Kidney capillary endothelial cell (primary cell): ENCODE measurements around the gene PACRG.
"Not testable (repeated sequence)": the region's sequence is repeated elsewhere in the genome, so short reads cannot be mapped to it uniquely, and the experiment has no call there.

Experiments
- DNase-seq: peaks from one replicate; pipeline ENCODE4 v3.0.0-alpha.2; 2018; ENCODE audit warnings: low spot score

The PACRG gene

DNA sequence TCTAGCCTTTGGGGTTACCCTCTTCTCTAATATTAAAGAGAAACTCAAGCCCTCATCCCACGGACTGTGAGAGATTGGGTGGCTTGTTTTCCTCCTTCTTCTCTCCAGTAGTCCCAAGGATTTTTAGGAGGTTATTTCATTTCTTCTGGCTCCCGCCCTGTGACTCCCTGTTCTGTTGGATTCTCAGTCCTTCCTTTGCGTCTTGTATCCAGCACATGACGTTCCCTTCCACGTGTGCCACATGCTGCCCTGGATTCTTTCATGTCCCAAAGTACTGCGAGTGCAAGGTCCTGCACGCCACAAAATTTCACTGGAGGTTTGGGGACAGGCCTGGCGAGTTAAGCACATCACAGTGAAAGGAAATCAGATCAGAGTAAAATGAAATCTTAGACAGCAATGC, 213.4 kb downstream of the PACRG start:
- DNase-seq, result no peak

DNA sequence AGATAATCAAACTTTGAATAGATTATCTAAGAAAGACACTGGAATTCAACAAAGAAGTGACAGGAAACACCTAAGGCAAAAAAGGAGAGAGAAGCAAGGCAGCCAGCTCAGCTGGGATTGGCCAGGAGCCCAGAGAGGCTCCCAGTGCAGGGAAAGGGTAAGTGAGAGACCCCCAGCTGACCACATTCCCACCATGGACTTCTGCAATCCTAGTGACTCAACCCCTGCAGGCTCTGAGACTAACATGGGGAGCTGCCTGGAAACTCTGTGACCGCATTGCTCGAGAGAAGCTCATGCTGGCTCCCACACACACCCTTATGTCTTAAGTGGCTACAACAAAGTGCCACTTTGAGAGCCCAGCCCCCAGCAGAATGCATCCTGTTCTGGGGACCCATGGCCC, 215.1 kb downstream of the PACRG start:
- DNase-seq, result no peak

DNA sequence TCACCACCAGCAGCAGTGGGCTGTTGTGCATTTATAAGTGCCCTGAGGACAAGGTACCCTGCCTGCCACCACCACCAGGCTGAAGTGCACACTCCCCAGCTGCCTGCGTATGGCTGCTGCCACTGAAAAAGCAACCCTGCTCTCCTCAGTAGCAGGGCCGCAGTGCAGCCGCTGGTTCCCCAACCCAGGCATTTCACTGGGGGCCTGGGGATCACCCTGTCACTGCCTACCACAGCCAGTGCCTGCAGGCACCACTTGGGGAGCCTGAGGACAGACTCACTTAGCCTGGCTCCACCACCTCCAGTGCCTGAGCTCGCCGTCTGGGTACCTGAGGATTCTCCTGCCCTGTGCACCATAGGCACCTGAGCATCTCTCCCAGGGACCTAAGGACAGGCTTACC, 215.6 kb downstream of the PACRG start:
- DNase-seq, result no peak

DNA sequence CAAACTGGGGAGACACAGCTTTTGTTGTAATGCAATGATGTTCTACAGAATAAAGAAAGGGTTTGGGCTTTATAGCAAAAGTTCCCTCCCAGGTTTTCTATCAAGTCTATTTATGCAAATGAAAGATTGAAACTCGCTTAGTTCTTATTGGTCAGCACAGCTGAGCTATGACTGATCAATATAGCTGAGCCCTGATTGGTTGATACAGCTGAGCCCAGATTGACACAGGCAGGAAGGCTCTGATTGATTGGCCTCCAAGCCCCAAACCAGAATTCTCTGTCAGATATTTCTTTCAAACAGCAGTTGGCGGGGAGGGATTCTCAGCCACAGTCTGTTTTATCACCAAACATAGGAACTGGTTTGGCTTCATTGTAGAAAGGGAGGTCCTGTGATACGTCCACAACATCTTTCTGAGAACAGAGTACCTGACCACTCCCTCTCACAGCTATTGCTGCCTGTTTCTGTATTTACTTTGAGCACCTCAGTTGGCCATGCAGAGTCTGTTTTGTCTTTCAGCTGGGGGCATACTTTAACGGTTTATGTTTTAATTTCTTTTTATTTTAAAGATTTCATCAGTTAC, 223.5 kb downstream of the PACRG start:
- DNase-seq, result no peak

DNA sequence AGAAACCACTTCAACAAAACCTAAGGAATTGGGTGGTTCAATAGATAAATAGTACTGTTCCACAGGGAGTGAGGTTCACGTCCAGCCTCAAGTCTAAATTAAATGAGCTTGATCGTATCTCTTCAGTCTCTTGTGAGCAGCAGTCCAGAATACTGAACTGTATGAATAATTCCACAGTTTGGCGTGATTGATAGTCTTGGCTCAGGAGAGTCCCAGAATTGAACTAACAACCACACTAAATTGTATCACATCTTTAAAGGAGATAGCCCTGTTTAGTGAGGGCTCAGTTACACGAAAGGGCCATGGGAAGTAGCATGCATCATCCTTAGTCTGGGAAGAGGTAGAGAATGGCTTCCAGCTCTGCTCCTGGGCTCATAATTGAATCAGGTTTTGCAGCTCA, 224.6 kb downstream of the PACRG start:
- DNase-seq, result no peak

GRCh38 chr6:162957062-162957461, 229.3 kb downstream of the PACRG start:
- DNase-seq, result no peak

GRCh38 chr6:162960679-162961457, 233.1 kb downstream of the PACRG start:
- no peak for DNase-seq

GRCh38 chr6:162962093-162962492, 234.3 kb downstream of the PACRG start:
- DNase-seq, result no peak

DNA sequence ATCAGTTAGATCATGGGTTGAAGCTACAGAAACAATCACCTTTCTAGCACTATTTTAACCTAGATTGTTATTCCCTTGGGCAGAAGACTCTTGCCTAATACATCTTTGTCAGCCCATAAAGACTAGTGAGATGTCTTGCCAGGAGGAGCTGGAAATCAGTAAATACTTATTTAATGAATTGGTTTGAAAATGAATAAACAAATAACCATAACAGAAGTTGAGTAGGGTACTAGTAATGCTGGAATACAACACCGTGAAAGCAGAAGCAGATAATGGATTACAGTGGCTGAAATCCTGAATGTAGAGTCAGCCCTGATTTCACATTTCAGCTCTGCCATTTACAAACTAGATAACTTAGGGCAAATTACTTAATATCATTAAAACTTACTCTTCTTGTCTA, 236.1 kb downstream of the PACRG start:
- DNase-seq, result no peak

GRCh38 chr6:162964488-162965140, 236.8 kb downstream of the PACRG start:
- DNase-seq, result peak; percentile 85

DNA sequence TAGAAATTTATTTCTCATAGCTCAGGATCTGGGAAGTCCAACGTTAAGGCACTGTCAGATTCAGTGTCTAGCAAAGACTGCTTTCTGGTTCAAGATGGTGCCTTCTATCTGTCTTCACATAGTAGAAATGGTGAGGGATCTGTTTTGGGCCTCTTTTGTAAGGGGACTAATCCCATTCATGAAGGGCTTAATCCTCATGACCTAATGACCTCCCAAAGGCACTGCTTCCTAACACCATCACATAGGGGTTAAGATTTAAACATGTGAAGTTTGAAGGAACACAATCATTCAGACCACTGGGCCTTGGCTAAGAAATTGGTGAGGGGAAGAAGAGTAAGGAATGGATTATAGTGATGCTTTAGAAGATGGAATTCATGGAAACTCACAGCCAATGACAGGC, 237.6 kb downstream of the PACRG start:
- DNase-seq, result no peak

- no peak for DNase-seq
Observed at GRCh38 chr6:162970246-162970645, 242.5 kb downstream of the PACRG start.

- DNase-seq, result no peak
Observed at GRCh38 chr6:162971356-162971755, 243.6 kb downstream of the PACRG start.

- DNase-seq, result no peak
Observed at GRCh38 chr6:162973151-162973872, 245.5 kb downstream of the PACRG start.

DNA sequence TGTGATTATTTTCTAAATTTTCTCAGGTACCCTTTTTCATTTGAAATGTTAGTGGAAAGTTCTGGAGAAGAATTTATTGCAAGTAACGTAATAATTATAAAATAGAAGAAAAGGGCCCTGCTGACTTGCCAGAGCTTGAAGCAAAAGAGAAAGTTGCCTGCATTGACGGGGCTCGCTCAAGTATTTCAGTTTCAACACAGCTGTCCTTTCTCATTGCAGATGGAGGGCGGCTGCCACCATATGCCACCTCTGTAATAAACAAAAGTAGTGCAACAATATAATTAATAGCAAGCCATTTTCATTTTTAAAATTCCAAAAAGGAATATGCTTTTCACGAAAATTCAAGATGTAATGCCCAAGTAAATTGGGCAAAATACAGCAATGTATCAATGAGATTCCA, 246.2 kb downstream of the PACRG start:
- no peak for DNase-seq

GRCh38 chr6:162974685-162975084, 246.9 kb downstream of the PACRG start:
- DNase-seq, result no peak

GRCh38 chr6:162976141-162976540, 248.4 kb downstream of the PACRG start:
- DNase-seq, result no peak

- DNase-seq, result not testable (repeated sequence)
Observed at GRCh38 chr6:162983234-162983633, 255.5 kb downstream of the PACRG start.

DNA sequence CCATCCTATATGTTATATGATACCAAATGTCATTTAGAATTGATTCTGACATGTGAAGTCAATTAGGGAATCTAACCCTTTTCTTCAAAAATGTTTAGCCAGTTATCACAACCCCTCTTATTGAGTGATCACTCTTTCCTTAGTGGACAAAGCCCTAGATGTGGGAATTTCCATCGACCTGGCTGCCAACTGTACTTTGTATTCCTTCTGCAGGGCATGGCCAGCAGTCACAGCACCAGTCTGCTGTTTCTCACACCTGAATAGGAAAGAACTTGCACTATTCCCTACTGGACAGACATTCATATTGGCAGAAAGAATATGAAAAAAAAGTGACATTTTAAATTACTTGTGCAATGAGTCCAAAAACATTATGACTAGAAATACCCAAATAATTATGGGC, 271.0 kb downstream of the PACRG start:
- no peak for DNase-seq

- DNase-seq, result no peak
Observed at GRCh38 chr6:162999575-163000285, 272.0 kb downstream of the PACRG start.

DNA sequence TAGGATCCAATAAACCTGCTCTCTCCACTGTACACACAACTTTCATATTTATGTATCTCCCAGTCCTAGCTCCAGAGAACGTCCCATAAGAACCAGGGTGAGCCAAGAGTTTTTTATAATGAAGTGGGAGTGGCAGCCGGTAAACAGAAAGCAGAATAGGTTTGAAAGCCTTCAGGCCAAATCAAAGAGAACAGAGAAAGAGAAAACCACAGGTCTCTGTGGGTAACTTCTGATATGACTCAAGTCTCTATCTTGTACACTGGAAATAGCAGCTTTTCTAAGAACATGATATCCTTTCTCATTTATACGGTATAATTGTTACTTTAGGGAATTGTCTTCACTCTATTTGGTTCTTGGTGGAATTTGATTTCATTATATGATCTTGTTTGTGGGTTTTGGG, 273.6 kb downstream of the PACRG start:
- no peak for DNase-seq

- DNase-seq, result no peak
Observed at GRCh38 chr6:163008186-163008585, 280.4 kb downstream of the PACRG start.
